ENCODE data around the gene LARGE2.

DNA sequence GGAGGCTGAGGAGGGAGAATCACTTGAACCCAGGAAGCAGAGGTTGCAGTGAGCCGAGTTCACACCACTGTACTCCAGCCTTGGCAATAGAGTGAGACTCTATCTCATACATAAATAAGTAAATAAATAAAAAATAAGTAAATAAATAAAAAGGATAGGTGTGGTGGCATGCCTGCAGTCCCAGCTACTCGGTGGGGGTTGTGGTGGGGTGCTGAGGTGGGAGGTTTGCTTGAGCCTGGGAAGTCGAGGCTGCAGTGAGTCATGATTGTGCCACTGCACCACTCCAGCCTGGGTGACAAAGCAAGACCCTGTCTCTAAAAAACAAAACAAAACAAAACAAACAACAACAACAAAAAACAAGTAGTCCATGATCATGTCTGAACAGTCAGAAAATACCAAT lies 3.1 kb downstream of the LARGE2 start:
- TF ChIP-seq, protein P1, sequence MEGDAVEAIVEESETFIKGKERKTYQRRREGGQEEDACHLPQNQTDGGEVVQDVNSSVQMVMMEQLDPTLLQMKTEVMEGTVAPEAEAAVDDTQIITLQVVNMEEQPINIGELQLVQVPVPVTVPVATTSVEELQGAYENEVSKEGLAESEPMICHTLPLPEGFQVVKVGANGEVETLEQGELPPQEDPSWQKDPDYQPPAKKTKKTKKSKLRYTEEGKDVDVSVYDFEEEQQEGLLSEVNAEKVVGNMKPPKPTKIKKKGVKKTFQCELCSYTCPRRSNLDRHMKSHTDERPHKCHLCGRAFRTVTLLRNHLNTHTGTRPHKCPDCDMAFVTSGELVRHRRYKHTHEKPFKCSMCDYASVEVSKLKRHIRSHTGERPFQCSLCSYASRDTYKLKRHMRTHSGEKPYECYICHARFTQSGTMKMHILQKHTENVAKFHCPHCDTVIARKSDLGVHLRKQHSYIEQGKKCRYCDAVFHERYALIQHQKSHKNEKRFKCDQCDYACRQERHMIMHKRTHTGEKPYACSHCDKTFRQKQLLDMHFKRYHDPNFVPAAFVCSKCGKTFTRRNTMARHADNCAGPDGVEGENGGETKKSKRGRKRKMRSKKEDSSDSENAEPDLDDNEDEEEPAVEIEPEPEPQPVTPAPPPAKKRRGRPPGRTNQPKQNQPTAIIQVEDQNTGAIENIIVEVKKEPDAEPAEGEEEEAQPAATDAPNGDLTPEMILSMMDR (IDR thresholded peaks at IDR 0.05) = no peak
- TF ChIP-seq EP300 (IDR thresholded peaks at IDR 0.05) (no peak), POLR2A (IDR thresholded peaks at IDR 0.05; ENCODE audit: low read depth) (no peak)
